NCI-H128 (cell line): ENCODE measurements around the gene CKB.
A peak's percentile ranks its signal among the peaks of the same experiment; 100 is the strongest.

Experiments
- DNase-seq: peaks from one replicate; lab custom pipeline; 2025; ENCODE audit not compliant: unreplicated experiment; lab: John Stamatoyannopoulos, UW

CKB gene

DNA sequence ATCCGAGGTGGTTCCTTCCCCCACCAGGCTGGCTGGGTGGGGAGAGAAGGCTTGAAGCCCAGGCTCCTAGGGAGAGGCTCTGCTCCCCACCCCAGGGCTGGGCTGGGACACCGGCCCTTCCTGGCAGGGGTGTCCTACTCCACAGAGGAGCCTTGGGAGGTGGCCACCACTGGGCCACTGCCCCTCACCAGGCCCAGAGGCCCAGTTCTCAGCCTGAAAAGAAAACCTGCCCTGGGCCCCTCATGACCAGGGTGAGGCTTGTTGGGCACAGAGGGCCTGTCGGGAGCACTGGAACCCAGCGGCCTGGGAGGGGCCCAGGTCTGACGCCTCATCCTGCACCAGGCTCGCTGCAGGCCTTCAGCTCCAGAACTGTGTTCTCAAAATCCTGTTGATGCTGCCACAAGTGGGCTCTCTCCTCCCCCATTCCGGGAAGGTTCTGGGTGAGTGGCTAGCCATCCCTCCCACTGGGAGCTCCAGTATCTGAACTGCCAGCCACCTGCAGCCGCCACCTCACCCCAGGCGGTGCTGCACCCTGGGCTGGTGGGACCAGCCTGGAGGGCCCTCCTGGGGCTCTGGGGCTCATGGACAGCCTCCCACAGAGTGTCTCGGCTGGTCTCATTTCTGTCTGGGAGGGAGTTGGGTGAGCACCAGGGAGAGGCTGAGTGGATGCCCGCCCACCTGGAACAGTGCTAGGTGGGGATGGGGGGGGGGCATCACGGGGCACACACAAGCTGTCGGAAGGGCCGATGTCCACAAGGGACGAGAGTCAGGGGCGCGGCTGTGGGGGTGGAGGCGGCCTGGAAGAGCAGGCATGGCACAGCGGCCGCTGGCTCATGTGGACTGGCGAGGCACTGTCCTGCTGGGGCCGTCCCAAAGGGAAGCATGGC lies 28.1 kb upstream of the CKB start:
- no peak for DNase-seq

DNA sequence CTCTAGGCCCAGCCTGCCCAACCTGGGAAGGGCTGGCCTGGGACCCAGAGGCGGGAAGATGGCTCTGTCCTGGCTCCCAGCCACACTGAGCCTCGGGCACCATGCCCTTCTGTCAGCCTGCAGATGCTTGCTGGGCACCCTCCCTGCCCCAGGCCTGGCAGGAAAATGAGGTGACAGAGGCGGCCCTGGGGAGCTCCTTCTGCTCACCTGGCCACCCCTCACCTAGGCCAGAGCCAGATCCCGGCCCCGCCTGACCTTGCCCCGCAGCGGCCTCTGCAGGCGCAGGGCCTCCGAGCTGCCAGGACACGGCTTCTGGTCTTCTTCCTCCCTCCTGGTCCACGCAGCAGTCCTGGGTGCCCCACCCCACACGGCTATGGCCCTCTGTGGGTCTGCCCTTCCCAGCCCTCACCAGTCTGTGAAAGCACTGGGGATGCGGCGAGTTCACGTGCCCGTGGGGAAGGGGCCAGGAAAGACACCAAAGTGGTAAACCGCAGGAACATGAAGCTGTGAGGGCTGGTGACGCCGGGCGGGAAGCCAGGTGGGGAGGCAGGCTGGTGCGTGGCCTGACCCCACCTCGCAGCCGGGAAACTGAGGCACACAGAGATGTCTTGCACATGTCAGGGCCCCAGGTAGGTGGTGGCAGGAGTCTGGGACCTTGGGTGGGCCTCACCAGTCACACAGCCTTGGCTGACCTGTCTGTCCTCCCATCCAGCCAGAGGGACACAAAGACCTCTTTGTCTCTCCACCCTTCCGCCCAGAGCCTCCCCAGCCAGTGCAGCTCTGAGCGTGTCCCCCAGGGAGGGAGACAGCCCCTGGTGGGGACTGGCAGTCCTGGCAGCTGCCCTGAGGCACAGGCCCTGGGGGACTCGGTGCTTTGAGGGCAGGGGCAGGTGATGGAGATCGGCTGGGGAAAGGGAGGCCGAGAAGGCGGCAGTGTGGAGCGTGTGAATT lies 27.0 kb upstream of the CKB start:
- DNase-seq = no peak

DNA sequence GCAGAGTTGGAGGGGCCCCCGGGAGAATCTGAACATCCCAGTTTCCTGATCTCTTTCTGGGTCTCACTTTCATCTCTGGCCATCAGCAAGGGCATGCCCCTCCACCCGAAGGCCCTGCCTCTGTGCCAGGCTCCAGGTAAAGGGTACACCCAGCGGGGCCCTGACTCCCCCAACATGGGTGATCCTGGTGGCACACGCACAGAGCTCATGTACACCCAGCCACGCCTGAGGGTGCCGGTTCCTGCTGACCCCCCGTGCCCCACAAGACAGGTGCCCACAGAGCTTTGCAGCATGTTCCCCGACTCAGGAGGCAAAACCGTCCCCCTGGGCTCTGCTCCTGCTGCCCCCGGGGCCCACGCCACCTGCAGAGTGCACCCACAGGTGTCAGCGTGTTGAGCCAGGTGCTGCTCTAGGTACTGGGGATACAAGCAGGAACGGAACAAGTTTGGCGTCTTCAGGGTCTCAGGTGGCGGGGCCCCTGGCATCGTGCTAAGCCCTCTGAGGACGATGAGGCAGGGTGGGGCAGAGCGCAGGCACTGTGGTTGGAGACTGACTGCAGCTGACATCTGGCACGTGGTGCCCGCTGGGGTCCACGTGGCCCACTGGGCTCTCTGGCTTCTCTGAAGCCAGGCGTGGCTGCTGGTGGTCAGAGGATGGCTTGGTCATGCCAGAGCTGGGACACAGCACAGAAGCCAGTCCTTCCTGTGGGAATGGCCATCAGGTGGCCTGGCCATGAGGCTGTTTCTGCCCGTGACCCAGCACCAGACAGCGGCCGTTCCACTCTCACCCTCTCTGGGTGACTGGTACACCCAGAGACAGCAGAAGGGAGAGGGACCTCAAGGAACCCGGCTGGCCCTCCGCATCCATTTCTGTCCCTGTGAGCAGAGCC lies 26.1 kb upstream of the CKB start:
- DNase-seq = no peak

DNA sequence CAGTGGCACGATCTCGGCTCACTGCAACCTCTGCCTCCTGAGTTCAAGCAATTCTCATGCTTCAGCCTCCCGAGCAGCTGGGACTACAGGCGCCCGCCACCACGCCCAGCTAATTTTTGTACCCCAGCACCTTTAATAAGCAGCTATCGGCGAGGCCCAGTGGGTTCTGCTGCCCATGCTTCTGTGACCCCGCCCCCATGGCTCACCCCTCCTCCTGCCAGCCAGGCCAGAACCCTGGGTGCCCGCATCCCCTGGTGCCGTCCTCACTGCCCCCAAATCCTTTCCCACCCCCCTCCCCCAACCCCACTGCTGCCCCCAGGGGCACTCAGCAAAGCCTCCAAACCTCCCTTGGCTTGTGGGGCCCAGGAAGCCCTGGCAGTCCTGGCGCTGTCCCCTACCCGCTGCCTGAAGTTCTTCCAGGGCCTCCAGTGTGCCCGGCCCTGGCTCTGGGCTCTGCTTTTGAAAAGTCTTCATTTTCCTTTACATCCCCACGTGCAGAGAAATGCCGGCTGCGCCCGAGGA lies 25.4 kb upstream of the CKB start:
- DNase-seq = no peak

DNA sequence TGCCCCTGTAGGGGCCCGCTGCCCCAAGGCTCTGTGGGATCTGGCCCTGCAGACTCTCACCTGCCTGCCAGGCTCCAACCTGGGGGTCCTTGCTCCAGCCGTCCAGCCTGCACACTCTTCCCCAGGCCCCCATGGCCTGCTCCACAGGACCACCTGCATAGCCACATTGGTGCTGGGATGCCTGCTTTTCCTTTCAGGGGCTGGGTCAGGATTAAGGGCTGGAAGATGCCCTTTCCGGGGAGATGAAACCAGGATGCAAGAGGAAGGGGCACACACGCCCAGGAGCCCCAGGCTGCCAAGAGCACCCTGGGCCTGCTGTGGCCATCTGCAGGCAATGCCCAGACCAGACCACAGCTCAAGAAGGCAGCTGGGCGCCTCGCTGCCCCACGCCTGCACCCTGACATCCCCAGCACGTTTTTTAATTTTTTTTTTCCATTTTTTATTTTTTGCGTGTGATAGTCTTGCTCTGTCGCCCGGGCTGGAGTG lies 24.9 kb upstream of the CKB start:
- DNase-seq = no peak

DNA sequence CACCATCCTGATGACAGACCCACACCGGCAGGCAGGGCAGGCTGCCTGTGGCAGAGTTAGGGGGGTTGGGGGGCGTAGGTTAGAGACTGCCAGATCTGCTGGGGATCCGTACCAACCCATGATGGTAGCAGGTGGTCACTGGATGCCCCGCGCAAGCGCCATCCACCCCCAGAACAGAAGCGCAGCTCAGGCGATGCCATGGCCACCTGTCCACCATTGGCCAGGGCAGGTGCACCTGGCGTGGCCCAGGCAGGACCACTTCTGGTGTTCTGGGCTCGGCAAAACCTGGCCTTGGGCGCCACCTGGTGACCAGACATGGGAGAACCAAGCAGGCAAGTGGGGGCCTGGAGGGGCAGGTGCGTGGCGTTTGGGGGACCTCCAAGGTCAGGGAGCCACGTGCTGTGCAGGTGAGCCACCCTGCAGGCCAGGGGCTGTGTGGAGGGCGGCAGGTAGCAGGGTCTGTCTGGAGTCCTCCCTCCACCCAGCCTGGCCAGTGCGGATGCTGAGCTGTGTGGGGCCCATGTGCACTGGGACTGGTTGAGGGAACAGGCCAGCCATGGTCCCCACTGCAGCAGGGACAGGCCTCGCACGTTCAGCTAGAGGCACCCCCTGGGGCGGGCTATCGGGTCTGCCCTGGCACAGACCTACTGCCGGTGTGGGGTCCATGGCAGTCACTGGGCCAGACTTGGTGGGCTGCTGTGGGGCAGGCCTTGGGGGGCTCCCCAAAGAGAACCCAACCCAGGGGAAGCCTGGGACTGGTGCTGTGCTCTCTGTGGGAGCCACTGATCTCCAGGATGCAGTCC lies 24.2 kb upstream of the CKB start:
- DNase-seq = peak; percentile 66

DNA sequence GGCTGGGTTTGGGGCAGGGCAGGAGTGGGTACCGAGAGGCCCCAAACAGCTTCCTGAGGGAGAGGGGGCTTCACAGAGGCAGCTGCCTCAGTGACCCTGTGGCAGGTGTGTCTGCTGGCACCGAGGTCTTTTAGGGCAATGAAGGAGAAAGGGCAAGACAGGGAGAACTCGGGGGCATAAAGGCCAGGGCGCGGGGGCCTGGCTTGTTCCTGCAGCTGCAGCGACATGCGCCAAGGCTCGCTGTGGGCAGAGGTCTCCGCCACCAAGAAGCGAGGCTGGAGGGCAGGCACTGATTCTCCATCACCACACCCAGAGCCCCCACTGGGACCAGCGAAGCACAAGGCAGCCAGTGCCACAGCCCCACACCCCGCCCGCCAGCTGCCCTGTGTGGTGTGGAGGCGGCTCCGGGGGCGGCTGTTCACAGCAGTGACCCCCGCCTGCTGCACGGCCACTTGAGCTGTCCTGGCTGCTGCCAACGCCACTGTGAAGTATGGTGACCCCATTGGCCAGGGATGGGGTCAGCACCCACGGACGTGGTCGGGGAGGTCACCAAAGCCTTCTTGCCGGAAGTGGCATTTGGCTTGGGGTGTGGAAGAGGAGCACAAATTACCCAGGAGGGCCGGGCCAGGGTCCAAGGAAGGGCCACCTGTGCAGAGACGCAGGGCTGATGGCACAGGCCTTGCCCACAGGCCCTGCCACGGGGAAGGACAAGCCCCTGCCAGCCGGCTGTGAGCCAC lies 23.5 kb upstream of the CKB start:
- no peak for DNase-seq

DNA sequence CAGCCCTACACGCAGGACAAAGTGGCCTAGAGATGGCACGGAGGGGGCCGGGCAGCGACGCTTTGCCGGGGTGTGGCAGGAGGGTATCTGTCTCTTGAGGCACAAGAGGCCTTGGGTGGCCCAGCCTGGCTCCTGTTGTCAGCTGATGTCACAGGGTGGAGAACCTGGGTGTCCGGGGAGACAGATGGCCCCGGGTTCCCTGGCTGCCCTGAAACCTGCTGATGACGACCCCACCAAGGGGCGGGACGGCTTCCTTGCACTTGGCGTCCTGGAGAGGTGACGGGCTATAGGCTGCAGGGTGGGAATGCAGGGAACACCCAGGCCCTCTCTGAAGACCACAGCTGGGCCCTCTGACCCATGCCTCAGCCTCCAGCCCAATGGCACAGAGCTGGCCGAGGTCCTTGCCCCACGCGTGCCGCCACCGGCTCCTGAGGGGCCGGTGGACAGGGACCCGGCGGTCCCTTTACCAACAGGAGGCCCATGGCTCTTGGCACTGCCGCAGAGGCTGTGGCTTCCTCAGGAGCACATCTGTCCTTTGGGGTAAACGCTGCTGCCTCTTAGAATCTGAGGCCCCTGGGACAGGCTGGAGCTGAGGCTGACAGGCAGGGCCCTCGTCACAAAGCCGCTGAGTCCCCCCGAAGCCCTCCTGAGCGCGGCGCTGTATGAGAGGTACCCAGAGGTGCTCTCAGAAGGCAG lies 22.7 kb upstream of the CKB start:
- no peak for DNase-seq

DNA sequence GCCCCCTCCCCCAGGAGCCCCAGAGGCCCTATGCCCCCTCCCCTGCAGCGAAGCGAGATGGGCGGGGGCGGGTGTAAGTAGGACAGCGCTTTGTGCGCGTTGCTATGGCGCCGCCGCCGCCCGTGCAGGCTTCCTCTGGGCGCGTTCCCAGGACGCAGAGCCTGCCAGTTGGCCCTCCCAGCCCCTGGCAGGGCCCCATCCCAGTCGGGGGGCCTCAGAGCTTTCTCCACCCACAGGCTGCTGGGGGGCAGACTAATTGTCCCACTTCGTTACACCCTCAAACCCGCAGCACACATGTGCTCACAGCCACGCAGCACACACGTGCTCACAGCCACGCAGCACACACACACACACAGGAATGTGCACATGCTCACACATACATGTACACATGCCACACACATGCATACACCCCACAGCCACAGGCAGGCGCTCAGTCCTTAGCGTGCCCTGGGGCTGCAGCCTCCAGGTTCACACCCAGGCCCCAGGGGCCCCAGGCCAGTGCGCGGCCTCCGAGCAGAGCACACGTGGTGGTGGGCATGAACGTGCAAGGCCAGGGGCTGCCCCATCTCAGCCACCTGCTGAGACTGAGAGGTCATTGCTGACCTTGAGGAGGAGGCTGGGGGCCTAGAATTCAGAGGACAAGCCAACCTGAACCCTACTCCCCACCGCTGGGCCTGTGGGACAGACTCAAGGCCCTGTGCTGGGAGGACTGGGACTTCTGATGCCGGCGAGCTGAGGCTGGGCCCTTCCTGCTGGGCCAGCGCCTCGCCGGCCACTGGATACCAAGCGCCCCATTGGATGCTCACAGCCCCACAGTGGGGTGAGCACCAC lies 22.0 kb upstream of the CKB start:
- DNase-seq = no peak

DNA sequence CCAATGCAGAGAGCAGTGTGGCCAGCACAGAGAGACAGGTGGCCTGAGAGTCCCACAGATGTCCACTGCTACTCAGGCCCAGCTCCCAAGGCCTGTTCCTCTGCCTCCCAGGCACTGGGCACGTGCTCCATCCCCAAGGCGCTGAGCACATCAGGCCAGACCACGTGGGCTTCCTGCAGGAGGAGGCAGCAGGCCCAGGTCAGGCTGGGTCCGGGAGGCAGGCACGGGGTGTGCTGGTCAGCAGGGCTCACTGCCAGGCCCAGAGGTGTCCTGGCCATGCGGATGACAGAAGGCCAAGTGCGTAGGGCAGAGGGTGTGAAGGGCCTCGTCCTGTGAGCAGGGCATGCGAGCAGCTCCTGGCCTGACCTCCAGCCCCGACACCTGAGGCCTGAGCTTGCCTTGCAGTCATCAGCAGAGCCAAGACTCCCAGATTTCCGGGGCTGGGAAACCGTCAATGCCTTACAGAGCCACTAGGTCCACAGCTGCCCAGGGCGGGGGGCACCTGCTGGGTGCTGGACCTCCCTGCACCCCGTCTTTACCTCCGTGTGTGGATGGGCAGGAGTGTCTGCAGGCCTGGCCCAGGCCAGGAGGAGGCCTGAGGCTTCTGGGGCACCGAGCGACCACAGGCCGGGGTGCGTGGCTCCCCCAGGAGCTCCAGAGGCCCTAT lies 21.2 kb upstream of the CKB start:
- no peak for DNase-seq

DNA sequence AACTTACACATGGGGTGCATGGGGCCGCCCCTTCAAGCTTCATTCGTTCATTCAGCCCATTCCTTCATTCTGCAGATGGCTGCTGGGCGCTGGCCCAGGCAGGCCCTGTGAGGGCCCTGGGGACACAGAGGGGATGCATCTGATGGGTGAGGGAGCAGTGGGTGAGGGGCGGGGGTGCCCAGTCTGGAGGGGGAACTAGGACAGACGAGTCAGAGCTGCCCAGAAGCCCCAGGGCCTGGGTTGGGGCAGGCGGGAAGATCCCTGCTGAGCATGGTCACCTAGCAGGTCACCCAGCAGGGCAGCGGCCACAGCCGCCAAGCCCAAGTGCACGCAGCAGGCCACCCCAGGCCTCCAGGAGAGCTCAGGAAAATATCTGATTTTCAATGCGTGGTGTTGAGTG lies 20.5 kb upstream of the CKB start:
- no peak for DNase-seq

DNA sequence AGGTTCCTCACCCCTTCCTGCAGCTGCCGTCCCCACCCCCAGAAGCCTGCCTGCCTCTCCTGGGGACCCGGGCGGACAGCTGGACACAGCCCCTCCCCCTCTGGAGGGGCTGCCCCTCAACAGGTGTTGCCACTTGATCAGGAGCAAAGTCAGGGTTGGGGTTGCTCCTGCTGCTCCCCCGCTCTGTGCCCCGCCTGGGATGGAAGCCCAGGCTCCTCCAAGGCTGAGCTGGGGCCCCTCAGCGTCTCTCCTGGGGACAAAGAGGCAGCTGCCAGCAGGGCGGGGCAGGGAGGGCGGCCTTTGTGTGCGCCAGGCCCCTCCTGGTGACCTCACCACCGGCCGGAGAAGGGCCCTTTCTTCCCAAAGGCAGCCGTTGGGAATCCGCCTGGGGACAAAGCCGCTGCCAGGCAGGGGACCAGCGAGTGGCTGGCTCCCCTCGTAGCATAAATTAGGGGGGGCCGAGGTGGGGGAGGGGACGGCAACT lies 20.0 kb upstream of the CKB start:
- DNase-seq = peak; percentile 52

DNA sequence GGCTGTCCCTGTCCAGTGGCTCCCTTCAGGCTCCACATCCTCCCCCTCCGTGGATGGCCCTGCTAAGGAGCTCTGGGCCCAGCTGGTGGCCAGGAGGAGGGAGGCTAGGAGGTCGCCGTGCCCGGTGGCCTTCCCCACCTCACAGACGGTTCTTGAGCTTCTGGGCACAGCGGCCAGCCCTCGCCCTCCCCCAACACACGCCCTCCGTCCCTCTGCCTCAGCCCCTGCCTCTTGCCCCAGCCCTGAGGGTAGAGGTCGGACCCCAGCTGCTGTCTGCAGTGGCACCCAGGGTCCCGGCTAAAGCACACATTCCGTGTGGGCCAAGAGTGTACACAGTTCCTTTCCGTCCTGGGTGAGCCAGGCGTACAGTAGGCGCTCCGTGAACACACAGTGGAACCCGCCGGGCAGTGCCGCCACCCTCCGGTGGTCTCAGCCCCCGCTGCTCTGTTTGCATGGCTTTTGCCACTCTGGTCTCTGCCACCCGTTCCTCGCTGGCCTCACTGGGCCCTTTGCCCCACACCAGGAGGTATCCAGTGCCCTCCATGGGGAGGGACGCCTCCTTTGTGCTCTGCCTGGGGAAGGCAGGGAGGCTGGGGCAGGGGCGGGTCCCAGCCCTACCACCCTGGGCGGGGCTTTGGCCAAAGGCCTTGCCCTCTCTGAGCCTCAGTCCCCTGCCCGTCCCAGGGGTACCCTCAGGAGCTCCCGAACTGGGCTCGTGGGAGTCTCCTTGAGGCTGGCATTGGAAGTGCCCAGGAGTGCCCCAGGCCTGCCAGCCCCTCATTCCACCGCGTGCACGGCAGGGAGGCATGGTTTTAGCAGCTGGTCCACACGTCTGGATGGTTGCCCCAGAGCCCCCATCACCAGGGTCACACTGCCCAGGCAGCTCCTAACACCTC lies 19.3 kb upstream of the CKB start:
- no peak for DNase-seq

DNA sequence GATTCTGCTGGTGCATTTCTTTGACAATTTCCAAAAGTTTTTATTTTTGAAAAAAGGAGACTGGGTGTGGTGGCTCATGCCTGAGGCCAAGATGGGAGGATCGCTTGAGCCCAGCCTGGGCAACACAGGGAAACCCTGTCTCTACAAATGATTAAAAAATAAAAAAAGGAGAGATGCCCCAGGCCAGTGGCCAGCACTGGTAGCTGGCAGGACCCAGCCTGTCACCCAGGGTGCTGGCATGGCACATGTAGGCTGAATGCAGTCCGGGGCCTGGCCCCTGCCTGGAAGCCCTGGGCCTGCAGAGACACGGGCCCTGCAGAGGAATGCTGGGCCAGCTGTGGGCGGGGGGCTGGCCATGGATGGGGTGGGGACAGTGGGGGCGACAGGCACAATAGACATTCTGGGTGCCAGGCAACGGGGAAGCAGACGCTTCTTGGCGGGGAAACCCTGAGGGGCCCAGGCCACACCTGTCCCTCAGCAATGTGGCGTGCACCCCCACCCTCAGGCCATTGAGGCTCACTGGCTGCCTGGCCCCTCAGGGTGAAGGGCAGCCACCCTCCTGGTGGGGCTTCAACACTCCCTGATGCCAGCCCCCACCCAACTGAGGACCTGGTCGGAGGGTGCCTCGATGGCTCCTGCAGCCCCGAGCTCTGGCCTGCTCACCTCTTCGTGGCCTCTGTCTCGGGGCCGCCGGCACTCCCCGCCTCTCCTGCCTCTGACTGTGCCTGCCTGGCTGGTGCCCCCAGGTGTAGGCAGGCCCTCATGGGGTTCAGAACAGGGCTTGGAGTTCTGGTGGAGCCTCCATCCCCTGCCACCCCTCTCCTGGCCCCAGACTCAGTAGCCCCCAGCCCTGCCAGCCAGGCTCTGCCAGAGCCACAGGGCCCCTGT lies 18.4 kb upstream of the CKB start:
- no peak for DNase-seq
